ENCODE data around the gene ILK.

Gene ILK

DNA sequence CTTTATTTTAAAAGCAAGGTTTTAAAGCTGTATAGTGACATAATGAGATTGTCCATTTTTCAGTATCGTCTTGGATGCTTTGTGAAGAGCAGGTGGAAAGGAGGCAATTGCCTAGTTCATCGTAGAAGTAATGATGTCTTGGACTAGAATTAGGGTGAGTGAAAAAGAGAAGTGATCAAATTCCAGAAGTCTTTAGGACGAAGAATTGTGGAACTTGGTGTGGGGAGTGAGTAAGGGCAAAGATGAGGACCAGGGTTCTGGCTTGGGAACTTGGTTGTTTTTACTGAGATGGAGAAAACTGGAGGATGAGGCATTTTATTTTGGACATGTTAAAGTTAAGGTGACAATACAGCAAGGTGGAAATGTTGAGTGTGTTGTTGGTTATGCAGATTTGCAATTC, 1.2 kb downstream of the ILK start:
- peak overlapping the region; percentile 78 for H3K4me3 ChIP-seq (ENCODE audit: low read depth, low read length)

DNA sequence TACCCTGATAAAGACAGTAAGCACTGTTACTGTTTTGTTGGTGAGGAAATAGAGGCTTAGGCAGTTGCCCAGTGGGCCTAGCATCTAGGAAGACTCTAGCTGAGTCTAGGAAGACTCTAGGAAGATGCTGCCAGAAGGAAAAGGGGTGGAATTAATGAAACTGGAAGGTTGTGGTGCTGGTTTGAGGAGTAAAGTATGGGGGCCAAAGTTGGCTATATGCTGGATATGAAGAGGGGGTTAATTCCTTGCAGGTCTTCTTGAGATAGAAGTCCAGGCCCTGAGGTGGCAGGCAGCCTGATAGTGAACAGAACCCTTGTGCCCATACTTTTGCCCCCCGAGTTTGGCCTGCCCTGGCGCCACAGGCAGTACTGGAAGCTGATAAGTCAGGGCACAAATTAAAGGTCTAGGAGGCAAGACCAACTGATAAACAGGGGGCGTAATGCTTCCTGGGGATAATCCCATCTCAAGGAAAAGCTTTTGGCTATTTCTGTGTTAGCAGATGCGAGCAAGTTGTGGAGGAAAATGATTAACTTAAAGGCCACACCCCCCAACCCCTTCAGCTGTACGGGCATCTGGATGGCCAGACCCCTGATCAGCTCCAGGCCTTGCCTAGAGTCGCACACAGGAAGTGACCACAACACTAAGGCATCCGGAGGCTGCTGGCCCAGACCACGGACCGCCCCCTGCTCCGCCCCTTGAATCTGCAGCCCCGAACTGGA, 3.1 kb downstream of the ILK start:
- no peak overlapping the region for H3K4me3 ChIP-seq (ENCODE audit: low read depth, low read length)

DNA sequence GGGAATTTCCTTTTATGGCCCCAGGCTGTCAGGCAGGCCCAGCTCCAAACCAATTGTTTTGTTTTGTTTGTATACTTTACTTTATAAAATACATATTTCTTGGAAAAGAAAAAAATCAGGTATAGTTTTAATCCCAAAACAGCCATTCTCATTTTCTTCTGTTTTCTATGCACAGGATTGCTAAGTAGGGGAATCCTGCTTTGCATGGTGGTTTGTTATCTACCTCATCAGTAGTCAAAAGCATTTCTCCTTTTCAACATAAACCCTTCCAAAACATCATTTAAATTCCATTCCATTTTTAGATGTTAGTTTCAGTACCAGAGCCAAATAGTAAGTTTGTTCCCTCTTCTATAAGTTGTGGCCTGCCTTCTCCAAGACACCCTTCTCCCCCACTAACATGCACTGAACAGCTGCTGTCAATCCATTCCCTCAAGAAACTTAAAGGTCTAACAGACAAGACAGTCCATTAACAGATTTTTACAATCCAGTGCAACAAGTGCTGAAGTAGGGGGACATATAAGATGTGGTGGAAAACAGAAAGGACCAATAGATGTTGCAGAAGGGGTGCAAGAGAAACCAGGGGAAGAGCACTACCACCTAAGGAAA, 3.7 kb downstream of the ILK start:
- H3K4me3 ChIP-seq (ENCODE audit: low read depth, low read length): no peak overlapping the region

DNA sequence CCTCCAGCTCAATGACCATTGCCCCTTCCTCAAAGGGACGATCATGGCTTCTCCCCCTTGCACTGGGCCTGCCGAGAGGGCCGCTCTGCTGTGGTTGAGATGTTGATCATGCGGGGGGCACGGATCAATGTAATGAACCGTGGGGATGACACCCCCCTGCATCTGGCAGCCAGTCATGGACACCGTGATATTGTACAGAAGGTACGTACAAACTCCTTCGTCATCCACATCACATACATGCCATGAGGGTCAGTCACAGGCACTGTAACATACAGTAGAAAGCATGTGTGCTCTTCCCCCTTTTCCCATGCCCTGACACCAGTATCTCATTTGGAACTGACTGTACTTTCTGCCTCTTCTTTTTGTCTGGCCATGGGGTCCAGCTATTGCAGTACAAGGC, 4.4 kb downstream of the ILK start:
- H3K4me3 ChIP-seq (ENCODE audit: low read depth, low read length): no peak overlapping the region

DNA sequence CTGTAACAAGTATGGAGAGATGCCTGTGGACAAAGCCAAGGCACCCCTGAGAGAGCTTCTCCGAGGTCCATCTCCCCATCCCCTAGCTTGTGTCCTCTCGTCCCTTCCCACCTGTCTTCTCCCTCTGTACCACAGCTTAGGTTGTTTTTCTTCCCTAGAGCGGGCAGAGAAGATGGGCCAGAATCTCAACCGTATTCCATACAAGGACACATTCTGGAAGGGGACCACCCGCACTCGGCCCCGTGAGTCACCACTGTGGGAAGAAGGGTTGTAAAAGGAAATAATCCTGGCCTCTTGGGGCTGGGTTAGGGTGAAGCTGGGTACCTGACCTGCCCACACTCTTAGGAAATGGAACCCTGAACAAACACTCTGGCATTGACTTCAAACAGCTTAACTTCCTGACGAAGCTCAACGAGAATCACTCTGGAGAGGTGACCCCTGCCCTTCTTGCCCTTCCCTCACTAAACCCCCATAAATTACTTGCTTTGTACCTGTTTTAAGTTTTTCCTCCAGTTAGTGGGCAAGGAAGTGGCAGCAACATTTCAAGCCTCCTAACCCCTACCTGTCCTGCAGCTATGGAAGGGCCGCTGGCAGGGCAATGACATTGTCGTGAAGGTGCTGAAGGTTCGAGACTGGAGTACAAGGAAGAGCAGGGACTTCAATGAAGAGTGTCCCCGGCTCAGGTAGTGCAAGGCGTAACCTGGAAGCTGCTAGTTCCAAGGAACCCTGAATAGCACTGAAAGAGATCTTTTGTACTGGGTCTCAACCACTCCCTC, 5.3 kb downstream of the ILK start:
- H3K4me3 ChIP-seq (ENCODE audit: low read depth, low read length): no peak overlapping the region

DNA sequence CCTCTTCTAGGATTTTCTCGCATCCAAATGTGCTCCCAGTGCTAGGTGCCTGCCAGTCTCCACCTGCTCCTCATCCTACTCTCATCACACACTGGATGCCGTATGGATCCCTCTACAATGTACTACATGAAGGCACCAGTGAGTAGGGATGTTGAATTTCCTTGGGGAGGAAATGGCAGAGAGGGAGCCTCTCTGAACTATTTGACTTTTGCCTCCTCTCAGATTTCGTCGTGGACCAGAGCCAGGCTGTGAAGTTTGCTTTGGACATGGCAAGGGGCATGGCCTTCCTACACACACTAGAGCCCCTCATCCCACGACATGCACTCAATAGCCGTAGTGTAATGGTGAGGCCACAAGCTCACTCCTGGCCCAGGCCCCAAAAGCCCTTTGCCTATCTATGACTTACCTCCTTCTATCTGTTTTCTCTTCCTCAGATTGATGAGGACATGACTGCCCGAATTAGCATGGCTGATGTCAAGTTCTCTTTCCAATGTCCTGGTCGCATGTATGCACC, 6.0 kb downstream of the ILK start:
- no peak overlapping the region for H3K4me3 ChIP-seq (ENCODE audit: low read depth, low read length)

DNA sequence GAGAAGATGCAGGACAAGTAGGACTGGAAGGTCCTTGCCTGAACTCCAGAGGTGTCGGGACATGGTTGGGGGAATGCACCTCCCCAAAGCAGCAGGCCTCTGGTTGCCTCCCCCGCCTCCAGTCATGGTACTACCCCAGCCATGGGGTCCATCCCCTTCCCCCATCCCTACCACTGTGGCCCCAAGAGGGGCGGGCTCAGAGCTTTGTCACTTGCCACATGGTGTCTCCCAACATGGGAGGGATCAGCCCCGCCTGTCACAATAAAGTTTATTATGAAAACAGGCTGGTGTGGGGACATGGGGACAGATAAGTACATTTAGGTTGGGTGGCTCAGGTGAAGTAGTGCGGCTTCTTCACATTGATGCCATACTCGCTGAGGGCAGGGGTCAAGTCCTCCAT, 7.0 kb downstream of the ILK start:
- no peak overlapping the region for H3K4me3 ChIP-seq (ENCODE audit: low read depth, low read length)

DNA sequence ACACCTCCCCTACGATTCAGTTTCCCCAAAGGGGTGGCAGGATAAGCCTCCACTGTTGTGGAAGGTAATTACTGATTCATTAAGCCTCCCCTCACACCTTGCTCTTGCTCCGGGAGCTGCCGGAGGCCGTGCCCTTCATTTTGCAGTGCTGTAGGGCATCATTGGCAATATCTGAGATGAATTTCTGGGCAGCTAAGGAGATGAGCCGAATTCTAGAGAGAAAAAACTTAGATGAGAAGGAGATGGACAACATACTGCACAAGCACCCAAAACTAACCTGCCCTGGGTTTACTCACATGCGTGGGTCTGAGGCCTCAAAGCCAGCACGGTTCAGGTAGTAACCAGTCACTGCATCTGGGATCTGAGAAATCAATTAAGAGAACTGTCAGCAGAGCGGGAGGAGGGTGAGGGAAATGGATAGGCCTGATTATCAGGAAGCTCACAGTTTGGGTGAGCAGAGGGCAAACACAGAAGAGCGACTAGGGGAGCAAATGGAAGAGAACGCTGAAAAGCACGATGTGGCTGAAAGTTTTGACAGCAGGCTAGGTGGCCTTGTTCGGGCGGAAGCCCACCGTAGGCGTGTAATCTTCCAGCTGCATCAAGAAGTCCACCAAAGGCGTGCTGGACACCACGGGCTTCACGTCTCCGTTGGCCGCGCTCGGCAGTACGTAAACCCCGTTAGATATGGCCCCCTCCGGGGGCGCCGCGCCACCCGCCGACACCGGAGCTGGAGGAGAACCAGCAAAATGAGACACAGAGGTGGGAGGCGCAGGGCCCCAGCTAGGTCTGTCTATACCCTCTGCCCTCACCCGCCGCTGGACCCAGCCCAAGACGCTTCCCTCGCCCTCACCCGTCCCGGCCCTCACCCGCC, 7.8 kb downstream of the ILK start:
- peak overlapping the region; percentile 75 for H3K4me3 ChIP-seq (ENCODE audit: low read depth, low read length)

DNA sequence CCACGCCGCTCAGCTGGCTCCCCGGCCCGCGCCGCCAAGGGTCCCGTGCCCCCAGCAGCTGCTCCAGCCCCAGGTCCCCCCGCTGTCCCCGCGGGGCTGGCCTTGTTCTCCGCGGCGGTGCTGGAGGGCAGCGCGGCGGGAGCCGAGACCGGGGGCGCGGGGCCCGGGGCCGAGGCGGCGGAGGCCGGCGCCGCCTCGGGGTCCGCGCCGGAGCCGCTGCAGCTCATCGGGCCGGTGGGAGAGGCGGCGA, 8.3 kb downstream of the ILK start:
- H3K4me3 ChIP-seq (ENCODE audit: low read depth, low read length): peak overlapping the region; percentile 75

DNA sequence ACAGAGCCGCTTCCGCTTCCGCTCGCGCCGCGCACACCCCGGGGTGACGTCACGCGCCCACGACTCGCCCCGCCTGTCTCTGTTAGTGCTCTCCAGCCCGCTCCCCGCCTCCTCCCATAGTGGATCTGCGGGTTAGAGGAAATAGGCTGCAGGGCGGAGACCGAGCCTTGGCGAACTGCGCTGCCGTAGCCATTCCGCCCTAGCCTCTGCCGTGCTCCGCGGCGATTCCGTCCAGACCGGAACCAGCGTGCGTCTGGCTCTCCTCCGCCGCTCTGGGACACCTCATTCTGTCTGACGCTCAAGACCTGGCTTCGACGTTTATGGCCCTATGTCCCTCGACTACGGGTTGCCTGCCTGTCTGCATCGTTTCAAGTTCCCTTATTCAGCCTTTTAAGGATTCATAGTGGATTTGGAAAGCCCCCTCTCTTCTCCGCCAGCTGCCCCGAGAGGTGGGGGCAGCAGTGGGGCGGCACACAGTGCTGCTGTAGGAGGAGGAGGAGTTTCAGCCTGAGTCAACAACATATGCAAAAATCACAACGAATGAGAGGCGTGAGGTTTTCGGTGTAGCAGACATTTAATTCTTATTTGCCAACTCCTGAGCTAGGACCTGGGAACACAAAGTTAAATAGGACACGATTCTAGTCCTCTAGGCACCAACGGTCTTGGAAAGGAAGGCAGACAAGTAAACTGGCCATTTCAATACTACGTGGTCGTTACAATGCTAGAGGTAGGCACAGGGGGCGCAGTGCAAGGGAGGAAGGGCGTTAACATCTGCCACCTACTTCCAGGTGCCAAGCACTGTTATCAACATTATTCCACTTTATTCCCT, 8.9 kb downstream of the ILK start, which contains the start of gene TAF10:
TAF10 (minus strand) TSS at position 4 of the 829 bp plus-strand sequence. CDS start 27 bp downstream, outside the sequence.
- peak within 1 kb of the TSS; percentile 75 for H3K4me3 ChIP-seq (ENCODE audit: low read depth, low read length)

DNA sequence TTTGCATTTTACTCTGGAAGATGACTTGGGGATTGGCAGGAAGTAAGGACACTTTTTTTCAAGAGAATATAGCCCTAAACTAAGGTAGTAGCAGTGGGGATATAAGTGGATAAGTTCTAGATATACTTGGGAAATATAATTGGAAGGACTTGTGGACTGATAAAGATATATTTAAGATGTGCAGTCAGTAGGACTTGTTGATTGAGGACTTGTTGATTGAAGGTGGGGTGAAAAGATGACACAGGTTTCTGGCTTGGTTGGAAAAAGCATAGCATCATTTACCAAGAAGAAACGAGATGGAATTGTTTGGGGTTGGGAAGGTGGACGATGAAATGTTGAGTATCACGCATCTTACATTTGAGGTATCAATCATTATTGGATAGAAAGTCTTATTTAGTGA, 9.9 kb downstream of the ILK start:
- H3K4me3 ChIP-seq (ENCODE audit: low read depth, low read length): no peak overlapping the region

DNA sequence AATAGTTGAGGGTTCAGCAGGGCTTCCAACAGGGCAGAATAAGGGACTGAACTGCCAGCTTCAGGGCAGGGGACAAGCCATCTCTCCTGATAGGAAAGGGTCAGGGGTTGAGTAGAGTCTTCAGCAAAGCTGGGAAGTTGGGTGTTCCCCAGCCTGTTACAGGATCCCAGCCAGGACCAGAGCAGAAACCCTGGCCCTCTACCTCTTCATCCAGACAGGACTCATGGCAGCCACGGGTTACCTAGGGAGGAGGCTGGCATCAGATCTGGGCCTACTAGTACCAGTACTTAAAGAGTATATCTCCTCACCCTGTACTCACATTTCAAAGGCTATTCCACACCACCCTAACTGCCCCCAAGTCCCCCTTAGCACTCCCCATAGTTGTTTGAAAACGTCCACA, 10.9 kb downstream of the ILK start:
- H3K4me3 ChIP-seq (ENCODE audit: low read depth, low read length): no peak overlapping the region

DNA sequence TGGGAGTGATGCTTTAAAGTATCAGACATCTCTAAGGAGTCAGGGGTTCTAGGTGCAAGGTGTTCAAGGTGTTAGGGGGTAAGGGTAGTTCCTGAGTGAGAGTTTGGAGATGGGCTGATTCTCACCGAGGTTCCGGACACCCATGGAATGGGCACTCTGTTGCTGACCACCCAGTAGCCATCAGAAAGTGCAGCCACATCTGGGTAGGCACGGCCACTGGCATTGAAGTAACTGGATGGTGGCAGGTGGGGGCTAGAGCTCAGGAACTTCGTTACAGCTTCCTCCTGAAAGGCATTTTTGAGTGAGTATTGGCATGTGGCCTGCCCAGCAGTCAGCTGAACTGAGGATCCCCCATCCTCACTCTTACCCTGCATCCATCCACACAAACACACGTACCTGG, 11.5 kb downstream of the ILK start:
- H3K4me3 ChIP-seq (ENCODE audit: low read depth, low read length): no peak overlapping the region

DNA sequence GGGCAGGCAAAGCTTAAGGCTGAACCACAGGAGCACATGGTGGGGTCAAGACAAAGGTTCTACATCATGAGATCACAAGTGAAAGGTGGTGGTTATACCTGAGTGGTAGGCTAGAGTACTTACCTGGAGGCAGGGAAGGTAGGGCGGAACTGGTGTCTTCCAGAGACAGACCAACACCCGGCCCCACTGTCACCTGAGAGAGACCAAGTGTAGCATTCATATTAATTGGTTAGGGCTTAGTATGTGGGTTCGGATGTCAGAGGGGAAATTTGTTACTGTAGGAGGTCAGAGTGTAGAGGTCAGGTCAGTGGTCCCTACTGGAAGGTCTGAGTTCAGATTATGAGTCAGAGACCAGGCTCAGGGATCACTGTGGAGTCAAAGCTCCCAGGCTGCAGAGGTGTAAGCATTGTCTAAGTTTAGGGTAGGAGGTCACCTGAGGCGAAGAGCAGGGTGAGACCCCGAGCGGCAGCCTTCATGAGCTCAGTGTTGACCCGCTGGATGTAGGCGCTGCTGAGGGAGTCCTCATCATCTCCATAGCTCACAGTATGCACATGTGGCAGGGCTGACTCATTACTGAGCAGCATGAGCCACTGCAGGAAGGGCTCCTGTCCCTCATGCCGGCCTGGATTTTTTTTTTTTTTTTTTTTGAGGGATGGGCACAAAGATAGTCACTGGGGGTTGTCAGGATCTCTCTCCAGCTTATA, 12.5 kb downstream of the ILK start:
- H3K4me3 ChIP-seq (ENCODE audit: low read depth, low read length): no peak overlapping the region

DNA sequence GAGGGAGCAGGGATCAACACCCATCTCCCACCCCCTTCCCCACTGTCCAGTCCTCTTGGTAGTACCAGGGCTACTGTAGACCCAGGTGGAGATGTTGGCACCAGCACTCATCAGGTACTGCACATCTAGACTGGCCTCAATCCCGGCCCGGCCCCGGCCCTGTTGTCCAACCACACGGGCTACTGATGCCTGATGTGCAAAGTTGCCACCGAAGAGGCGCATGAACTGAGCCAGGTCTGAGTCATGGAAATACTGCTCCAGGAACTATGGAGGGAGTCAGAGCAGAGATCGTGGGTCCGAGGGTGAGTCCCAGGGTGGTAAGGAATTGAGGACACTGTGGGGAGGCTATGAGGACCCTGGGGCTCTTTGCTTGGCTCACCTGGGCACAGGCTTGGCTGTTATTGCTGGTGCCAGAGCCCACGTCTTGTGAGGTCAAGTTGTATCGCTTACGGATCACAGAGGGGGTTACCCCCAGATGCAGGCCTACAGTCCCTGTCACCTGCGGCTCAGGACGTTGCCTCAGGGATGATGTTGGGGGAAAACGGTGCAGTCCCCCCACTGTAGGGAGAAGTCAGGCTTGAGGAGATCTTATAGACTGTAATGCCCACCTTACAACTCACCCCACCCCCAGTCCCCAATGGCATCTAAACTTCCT, 13.1 kb downstream of the ILK start:
- no peak overlapping the region for H3K4me3 ChIP-seq (ENCODE audit: low read depth, low read length)

DNA sequence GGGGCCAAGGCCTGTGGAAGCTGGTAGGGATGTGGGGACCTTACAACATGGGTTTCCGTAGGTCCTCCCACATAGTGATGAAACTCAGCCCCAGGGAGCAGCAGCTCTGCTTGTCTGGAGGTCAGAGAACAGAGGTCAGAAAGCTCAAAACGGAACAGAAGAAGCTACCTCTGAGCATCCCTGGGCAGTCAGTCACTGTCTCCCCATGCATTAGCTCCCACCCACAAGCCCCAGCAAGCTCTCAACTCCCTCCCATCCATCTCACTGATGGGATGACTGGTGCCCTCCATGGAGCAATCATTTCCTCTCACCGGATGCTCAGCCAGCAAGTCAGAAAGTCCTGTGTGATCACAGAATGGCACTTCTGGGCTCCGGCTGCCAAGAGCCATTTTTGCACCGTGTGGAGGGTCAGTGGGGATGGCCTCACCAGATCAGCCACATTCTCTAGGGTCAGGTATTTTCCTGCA, 13.8 kb downstream of the ILK start:
- no peak overlapping the region for H3K4me3 ChIP-seq (ENCODE audit: low read depth, low read length)

DNA sequence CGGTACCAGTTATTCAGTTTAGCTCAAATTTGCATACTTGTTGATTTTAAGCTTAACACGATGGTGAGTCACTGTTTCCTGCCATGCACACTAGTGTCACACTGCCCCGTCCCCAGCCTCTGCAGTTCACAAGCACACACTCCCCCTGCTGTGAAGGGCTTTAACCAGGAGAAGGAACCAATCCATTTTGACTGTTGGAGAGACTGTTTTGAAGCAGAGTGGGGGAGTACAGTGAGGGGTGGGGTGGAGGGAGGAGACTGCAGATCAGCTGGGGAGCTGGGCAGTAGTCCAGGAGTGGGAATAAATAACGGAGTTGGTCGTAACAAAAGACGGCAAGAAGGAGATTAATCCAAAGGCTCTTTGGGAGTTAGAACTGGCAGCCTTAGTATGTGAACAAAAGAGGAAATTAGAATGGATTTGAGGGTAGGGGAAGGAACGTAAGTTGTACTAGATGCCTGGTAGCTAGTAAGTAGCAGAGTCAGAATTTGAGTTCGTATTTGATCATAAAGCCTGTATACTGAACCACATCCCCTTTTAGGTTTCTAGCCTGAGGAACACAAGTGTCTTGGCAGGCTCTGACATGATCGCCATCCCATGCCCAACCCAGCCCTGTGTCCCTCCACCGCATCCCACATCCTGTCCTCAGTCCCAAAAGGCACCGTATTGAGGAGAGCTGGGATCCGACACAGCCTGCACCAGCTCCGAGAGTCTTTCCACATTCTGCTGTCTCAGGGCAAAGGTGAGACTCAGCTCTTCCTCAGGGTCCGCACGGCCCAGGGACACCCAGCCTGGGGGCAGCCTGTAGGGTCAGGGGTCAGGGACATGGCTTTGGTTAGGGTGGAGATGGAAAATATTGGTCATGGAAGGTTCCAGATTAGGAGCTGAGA, 14.8 kb downstream of the ILK start:
- H3K4me3 ChIP-seq (ENCODE audit: low read depth, low read length): peak overlapping the region; percentile 92

Measured in iPS-11a (cell line).